ENCODE results near the gene DYNC2H1.

The DYNC2H1 gene

DNA sequence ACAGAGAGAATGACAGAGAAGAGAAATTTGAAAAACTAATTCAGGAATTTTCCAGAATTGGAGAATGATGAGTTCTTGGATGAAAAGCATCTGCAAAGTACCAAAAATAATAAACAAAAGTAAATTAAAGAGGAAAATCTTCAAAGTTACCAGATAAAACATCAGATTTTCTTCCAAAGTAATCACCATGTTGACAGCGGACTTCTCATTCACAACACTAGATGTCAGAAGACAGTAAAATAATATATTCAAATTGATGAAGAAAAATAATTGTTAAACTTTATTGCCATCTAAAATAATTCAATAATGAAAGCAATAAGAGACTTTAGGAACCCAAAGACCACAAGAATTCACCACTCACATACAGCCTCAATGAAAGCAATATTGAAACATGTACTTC is 355.2 kb downstream of the DYNC2H1 start:
- DNase-seq, result no peak

DNA sequence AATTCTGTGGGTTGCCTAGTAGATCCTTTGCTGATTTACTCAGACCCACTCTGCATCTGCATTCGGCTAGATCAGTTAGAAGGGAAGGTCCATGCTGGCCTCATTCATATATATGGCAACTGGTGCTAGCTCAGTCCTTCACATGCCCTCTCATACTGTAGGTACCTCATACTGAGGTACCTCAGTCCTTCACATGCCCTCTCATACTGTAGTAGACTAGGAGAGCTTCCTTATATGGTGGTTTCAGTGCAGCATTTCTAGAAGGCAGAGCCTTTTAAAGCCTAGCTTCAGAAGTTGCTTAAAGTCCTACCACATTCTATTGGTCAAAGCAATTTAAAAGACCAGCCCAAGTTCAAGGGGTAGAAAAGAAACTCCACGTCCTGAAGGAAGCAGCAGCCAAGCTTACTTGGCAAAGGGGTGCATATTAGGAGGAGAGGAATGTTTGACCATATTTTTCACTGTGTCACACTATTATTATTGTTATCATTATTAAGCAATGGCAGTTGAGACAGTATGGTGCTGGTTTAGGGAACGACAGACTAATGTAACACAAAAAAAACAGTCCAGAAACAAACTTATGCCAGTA is 356.4 kb downstream of the DYNC2H1 start:
- DNase-seq, result no peak

DNA sequence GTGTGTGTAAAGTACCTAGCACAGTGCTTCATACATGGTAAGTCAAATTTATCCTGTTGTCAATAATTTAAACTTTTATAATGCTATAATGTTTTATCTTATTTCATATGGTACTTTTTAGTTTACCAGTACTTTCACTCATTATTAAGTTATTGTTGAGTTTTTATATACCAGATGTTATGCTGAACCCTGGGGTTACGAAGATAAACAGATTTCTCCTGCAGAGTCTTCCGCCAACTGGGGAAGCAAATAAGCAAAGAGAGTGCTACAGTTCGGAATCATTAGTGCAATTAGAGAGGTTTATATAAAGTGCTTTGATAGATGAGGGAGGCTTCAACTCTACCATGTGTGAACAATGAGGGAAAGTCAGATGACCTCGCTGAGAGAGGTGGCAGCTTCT is 362.3 kb downstream of the DYNC2H1 start:
- no peak for DNase-seq

DNA sequence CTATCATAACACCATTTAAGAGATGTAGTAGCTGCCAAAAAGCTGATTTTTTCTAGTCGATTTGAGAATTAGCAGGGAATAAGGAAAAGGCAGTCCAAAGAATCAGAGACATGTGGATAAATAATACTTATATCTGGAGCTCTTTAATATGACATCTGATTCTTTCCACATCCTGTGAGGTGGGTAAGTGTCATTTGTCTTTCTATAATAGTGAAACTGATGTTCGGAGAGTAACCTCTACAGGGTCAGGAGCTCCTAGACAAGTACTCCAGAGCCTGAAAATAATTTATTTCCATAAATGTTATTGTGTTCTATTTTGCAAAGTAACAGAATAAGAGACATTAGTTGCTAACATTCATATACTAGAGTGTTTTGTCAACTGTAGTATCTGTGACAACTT is 367.6 kb downstream of the DYNC2H1 start:
- DNase-seq, result no peak

DNA sequence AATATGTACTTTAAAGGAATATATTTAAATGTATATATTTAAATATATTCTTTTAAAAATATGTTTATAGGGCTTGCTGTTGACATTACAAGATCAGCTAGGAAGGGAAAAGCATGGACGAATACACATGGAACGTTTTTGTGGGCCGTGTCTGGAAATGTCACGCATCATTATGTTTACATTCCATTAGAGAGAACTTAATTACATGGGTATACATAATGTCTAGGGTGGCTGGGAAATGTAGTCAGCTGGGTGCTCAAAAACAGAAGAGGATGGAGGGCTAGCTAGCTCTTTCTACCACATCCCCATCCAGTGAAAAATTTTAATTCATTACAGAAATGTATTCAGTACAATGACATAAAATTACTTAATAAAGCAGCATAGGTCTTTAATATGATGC is 371.2 kb downstream of the DYNC2H1 start:
- peak; percentile 18 for DNase-seq

DNA sequence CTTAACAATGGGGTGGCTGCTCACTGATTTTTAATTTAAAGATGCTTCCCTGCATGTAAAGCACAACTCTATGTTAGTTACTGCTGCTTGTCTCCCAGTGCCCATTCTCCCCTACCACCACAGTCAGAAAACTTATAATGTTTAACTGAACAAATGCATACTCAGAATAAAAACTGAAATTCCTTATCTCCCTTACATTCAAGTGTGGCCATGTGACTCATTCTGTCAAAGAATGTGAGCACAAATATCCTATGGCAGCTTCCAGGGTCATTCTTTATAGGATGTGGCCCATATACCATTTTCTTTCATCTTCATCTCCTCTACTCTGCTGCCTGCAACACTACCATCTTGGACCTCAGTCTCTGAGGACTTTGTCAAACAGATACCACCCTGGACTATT is 374.8 kb downstream of the DYNC2H1 start:
- peak; percentile 52 for DNase-seq

DNA sequence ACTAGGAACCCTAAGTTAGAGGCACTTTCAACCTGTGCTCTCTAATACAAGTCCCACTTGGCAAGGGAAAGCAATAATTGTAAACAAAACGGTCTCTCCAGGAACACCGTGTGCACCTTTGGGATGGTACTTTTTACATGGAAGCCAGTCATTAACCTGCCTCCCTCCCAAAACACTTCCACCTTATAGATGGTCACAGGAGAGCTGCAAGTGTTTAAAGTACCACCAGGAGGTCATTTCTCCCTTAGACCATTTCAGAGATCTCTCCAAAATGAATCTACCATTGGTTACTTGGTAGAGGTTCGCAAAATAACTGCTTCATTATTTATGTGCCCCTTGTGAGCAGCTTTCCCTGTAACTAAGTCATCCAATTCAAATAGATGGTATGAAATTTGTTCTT is 375.3 kb downstream of the DYNC2H1 start:
- no peak for DNase-seq

DNA sequence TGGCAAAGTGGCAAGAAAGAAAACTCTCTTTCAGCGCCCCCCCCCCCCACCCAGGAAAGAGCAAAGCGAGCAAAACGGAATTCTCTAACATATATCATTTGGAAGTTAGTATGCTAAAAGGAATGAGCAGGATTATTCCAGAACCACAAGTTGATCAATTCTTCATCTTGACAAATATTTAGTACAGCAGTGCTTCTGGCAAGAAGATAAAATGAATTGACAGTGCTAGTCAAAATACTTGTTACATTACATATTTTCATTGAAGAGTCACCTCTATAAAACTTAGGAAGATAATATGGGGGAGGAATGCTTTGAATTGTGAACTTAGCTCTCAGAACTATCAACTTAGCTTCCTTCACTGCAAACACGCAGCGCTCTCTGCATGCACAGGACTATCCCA is 377.4 kb downstream of the DYNC2H1 start:
- DNase-seq, result peak; percentile 6

DNA sequence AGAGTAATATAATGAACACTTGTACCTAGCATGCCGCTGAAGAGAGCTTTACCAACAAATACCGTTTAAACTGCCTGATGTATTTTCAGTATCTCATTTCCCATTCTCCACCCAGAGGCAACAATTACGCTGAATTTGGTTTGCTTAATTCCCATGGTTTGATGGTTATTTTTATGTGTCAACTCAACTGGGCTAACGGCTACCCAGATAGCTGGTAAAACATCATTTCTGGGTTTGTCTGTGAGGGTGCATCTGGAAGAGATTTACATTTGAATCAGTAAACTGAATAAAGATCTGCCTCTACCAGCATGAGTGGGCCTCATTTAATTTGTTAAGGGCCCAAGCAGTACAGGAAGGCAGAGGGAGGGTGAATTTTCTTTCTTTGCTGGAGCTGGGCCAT is 377.9 kb downstream of the DYNC2H1 start:
- DNase-seq, result no peak

DNA sequence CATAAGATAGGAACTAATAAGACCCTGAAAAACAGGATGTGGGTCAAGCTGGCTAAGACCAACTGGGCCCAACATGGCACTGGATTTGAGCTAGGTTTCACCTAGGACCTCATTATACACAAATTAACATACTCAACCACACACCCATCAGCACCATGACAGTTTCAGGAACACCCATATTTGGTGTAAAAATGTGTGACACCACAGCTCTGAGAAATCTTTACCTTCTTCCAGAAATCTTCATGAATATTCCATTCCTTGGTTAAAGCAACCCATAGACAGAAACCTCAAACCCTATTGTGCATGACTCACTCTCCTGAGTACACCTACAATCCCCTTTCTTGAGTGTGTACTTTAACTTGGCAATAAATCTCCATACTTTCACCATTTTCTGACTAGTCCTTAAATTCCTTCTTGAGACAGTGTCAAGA is 378.8 kb downstream of the DYNC2H1 start:
- no peak for DNase-seq

DNA sequence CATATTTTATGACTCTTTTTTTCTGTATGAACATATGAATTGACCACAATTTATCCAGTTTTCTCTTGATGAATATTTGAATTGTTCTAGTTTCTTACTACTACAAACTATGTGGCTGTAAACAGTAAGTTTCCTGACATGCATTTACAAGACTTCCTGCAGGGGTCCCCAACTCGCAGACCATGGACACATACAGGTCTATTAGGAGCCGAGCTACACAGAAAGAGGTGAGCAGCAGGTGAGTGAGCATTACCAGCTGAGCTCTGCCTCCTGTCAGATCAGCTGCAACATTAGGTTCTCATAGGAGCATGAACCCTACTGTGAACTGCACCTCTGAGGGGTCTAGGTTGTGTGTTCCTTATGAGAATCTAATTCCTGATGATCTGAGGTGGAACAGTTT is 379.4 kb downstream of the DYNC2H1 start:
- DNase-seq, result no peak

DNA sequence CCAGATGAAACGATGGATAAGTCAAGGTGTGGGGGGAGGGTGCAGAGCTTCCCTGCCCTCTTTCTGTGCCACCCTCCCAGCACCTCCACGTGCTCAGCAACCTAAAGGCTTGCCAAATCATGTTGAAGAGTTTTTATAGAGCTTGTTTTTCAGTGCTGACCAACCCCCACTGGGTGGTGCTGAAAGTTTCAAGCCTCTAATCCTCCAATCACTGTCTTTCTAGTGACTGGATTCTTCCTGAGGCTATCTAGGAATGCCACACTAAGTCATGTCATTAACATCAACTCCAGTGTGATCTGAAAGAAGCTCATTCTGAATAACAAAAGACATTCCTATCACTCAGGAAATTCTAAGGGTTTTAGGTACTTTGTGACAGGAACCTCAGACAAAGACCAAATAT is 382.6 kb downstream of the DYNC2H1 start:
- peak; percentile 12 for DNase-seq

DNA sequence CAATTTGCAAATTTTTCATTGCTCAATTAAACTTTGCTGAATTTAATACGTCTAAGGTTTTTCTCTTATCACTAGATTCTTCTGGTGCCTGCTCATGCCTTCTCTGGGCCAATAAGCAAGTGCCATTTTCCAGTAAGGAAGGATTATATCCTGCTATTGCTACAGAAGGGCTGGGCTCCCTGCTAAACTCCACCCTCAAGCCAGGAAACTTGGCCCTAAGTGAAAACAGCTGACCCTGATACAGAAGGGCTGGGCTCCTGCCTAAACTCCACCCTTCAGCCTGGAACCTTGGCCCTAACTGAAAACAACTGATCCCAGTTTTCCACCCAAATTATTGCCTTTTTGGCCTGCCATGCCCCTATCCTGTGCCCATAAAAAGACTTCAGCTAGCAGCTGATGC is 385.3 kb downstream of the DYNC2H1 start:
- no peak for DNase-seq

DNA sequence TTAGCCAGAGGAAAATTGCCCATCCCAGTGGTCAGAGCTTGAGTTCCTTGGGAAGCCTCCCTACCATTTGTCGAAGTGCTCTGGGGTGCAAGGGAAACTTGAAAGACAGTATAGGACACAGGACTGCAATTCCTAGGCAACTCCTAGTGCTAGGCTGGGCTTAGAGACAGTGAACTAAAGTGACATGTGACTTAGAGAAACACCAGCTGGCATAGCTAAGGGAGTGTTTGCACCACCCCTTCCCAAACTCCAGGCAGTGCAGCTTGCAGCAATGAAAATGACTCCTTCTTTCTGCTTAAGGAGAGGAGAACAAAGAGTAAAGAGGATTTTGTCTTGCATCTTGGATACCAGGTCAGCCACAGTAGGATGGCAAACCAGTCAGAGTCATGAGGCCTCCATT is 388.0 kb downstream of the DYNC2H1 start:
- no peak for DNase-seq

DNA sequence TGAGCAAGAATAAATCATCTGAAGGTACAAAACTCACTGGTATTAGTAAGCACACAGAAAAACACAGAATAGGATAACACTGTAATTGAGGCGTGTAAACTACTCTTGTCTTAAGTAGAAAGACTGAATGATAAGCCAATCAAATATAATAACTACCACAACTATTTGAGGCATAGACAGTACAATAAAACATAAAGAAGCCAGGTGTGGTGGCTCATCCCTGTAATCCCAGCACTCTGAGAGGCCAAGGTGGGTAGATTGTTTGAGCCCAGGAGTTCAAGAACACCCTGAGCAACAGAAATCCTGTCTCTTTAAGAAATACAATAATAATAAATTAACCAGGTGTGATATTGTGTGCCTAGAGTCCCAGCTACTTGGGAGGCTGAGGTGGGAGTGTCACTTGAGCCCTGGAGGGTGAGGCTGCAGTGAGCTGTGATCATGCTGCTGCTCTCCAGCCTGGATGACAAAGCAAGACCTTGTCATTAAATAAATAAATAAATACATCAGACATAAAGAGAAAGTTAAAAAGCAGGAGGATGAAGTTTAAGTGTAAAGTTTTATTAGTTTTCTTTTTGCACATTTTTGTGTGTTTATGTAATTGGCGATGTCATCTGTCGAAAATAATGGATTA is 390.6 kb downstream of the DYNC2H1 start:
- peak; percentile 36 for DNase-seq

DNA sequence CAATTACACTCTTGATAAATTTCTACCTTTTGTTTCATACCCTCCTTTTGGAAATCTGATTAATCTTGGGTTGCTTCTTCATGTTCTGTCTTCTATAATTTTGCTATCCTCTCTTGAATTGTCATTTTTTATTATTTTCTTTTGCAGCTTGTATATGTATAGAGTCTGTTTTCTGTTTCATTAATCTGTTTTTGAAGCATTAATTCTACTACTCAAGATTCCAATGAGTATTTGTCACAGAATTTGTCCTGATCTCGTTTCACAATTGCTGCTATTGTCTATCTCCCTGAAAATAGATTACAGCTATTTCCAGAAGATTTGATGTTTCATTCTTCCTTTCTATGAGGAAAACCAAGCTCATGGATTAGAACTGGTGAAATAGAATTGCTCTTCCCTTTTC is 406.1 kb downstream of the DYNC2H1 start:
- DNase-seq, result no peak

DNA sequence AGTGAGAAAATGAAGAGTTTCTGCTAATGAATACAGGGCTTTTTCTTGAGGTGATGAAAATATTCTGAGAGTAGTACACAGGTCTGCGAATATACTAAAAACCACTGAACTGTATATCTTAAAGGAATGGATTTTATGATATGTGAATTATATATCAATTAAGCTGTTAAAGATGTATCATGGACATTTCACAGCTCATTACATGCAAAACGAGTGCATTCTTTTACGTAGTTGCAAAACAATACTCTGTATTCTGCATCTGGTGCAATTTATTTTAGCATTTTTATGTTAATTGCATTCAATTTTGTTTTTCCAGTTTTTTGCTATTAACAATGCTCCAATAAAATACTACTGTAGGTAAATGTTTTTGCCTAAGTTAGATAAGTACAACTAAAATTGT is 411.6 kb downstream of the DYNC2H1 start:
- no peak for DNase-seq

DNA sequence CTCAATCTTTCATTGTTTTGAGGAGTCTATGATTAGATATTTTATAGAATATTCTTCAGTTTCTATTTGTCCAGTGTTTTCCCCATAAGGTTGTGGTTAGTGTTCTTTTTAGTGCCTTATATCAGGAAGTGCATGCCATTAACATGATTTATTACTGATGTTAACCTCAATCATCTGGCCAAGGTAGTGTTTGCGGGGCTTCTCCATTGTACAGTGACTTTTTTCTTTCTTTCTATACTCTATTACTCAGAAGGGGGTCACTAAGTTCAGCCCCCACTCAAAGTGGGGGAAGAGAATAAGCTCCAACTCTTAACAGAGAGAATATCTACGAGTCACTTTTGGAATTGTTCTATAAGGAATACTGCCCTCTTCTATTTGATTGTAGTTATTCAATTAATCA is 415.8 kb downstream of the DYNC2H1 start:
- peak; percentile 74 for DNase-seq

DNA sequence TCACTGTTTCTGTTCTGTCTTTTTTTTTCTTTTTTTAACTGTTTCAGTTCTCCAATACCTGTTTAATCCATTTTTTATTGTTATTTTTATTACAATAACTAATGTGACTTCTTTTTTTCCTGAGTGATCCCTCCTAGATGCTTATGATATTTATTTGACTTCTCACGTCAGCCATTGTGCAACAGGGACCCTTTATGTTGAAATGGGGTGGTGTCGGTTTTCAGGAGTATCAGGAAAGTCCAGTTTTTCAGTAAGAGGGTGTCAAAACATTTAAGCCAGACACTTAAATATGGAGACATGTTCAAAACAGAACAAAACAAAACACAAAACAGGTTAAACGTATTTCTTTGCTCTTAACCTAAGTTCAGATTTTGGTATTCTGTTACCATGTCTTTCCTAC is 418.8 kb downstream of the DYNC2H1 start:
- DNase-seq, result no peak

DNA sequence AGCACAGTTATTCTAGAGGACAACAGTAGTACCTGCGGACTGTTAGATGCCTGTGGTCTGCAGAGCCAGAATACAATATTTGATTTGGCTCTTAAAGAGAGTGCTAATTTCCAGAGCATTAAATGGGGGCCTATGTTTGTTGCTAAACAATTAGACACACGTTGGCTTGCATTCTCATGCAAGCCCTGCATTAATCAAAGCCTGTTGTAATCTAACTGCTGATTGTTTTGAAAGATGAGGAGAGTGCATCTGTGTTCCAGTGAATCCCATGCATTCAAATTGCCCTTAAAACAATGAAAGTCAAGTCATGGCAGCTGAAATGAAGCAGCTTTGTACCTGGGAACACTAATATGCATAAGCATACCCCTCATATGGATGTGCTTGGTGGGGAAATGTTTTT is 419.4 kb downstream of the DYNC2H1 start:
- DNase-seq, result no peak

DNA sequence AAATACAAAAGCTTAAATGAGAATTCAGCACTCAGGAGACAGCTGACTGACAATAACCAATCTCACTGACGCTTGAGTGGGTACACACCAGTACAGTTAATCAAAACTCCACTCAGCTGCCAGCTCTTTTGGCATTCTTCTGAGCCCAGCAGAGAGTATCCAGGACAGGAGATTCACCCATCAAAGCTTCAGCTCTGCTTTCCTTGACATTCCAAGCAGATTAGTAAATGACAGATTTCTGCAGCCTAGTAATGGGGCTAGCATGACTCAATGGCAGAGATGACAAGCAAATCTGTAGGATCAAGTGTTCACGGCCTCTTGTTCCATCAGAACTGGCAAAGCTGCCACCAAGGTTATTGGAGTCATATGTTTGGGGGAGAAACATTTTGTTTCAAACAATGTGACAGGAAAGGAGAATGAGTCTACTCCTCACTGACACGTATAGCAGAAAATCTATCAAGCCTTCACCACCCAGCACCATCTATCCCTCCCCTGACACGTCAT is 420.0 kb downstream of the DYNC2H1 start:
- peak; percentile 98 for DNase-seq
